Panc1 (cell line): ENCODE data around the gene TMPRSS2. TPM values are rescaled to one million over a fixed set of nuclear protein-coding genes. Genes with fewer than 3 reads are reported as not detected.

Source experiments
- ATAC-seq: fragments of 200-7000 bp; cut with Tn5 transposase; 2 replicates; pipeline ENCODE4 v1.9.1; 2020; ENCODE audit warnings: mild to moderate bottlenecking, moderate library complexity
- BruUV-seq: library from RNA; stranded (reverse); fragments of 400-500 nt; replicated peaks from 2 replicates; lab custom pipeline; 2021; lab: Mats Ljungman, UMichigan
- CTCF ChIA-PET: fragments of 300-600 bp; sonication (Branson Sonifier 250); formaldehyde crosslinking; loops from one replicate; lab custom pipeline; 2022; ENCODE audit warnings: antibody characterized with exemption; lab: Charles Lee
- POLR2A ChIA-PET: fragments of 300-600 bp; sonication (Branson Sonifier 250); formaldehyde crosslinking; loops from one replicate; lab custom pipeline; 2022; ENCODE audit warnings: antibody characterized with exemption; lab: Charles Lee
- DNase-seq: peaks from one replicate; pipeline ENCODE4 v3.0.0-alpha.2; 2010; ENCODE audit warnings: low read depth, low spot score
- H3K27ac ChIP-seq: 2 replicates; pipeline ENCODE4 v1.5.1; 2011; ENCODE audit warnings: mild to moderate bottlenecking, low read length, inconsistent platforms
- H3K27me3 ChIP-seq: fragments of 200-500 bp; sonication (Bioruptor generic); 2 replicates; pipeline ENCODE4 v1.6.0; 2014; ENCODE audit warnings: low read length, inconsistent platforms; ENCODE audit not compliant: control insufficient read depth, insufficient read depth
- H3K36me3 ChIP-seq: fragments of 200-500 bp; sonication (Bioruptor generic); 2 replicates; pipeline ENCODE4 v1.5.1; 2014; ENCODE audit warnings: inconsistent platforms, mild to moderate bottlenecking, low read length, moderate library complexity; ENCODE audit not compliant: control insufficient read depth, insufficient read depth
- H3K4me1 ChIP-seq: 2 replicates; pipeline ENCODE4 v1.5.1; 2011; ENCODE audit warnings: inconsistent platforms, mild to moderate bottlenecking, low read length, moderate library complexity; ENCODE audit not compliant: control insufficient read depth, insufficient read depth
- H3K4me3 ChIP-seq, 2 experiments: 2 replicates each; pipeline ENCODE4 v1.5.1; 2011 to 2012; ENCODE audit warnings: low read depth in 2 of 2, low read length in 2 of 2, mild to moderate bottlenecking in 2 of 2, inconsistent platforms in 1 of 2, moderate library complexity in 1 of 2
- H3K9me3 ChIP-seq: fragments of 200-500 bp; sonication (Bioruptor generic); 2 replicates; pipeline ENCODE4 v1.5.1; 2014; ENCODE audit warnings: low read depth, mild to moderate bottlenecking, inconsistent platforms, low read length, moderate library complexity; ENCODE audit not compliant: control insufficient read depth, insufficient read depth
- POLR2AphosphoS5 ChIP-seq: IDR thresholded peaks from 2 replicates; pipeline ENCODE4 v1.6.1; 2012; ENCODE audit warnings: mild to moderate bottlenecking, low read depth, low read length, moderate library complexity
- SIN3A ChIP-seq: IDR thresholded peaks from 2 replicates; pipeline ENCODE4 v1.6.1; 2012; ENCODE audit warnings: low read depth, mild to moderate bottlenecking, low read length, moderate library complexity, borderline replicate concordance; ENCODE audit not compliant: insufficient read depth
- TCF7L2 ChIP-seq: IDR thresholded peaks from 2 replicates; pipeline ENCODE4 v1.6.1; 2011; ENCODE audit warnings: mild to moderate bottlenecking, low read depth, low read length, inconsistent platforms
- in situ Hi-C: cut with HindIII; loops from 2 replicates; pipeline ENCODE4 v1.10.0; 2016; ENCODE audit warnings: low sequenced_read_pairs, low pct_unique_long_range_greater_than_20kb
- intact Hi-C: fragments of 100-400 bp; cut with micrococcal nuclease; formaldehyde crosslinking; loops from one replicate; pipeline ENCODE4 v1.10.0; 2022; ENCODE audit not compliant: unreplicated experiment
- total RNA-seq: library from RNA; stranded (reverse); gene quantifications from one replicate; pipeline ENCODE4 v1.2.1, GENCODE V29; 2021; ENCODE audit not compliant: unreplicated experiment
- TF ChIP-seq, protein P1 (sequence below), 2 experiments: IDR thresholded peaks; 2 replicates each; pipeline ENCODE4 v1.6.1; 2011 to 2012; ENCODE audit warnings: low read depth in 2 of 2, control low read depth in 1 of 2, low read length in 1 of 2, mild to moderate bottlenecking in 1 of 2, moderate library complexity in 1 of 2; ENCODE audit not compliant: insufficient read depth in 1 of 2
- TF ChIP-seq, protein P2 (sequence below): fragments of 450-650 bp; IDR thresholded peaks from 2 replicates; pipeline ENCODE4 v1.5.1; 2017; ENCODE audit warnings: mild to moderate bottlenecking

The TMPRSS2 gene
- total RNA-seq, 1 experiment from 2014 or later: 111 TPM

GRCh38 chr21:41497788-41498187 lies 10.2 kb downstream of the TMPRSS2 start:
- no peaks in the 10 kb centered on the region for H3K36me3 ChIP-seq
- no TSS peak for BruUV-seq
- in situ Hi-C loops: no loop called here
- no peaks in the 10 kb centered on the region for H3K27me3 ChIP-seq
- no peak overlapping the region for H3K4me3 ChIP-seq
- intact Hi-C loops: no loop called here
- TF ChIP-seq SIN3A (no peak), POLR2AphosphoS5 (no peak), TCF7L2 (no peak)
- TF ChIP-seq, protein P1, sequence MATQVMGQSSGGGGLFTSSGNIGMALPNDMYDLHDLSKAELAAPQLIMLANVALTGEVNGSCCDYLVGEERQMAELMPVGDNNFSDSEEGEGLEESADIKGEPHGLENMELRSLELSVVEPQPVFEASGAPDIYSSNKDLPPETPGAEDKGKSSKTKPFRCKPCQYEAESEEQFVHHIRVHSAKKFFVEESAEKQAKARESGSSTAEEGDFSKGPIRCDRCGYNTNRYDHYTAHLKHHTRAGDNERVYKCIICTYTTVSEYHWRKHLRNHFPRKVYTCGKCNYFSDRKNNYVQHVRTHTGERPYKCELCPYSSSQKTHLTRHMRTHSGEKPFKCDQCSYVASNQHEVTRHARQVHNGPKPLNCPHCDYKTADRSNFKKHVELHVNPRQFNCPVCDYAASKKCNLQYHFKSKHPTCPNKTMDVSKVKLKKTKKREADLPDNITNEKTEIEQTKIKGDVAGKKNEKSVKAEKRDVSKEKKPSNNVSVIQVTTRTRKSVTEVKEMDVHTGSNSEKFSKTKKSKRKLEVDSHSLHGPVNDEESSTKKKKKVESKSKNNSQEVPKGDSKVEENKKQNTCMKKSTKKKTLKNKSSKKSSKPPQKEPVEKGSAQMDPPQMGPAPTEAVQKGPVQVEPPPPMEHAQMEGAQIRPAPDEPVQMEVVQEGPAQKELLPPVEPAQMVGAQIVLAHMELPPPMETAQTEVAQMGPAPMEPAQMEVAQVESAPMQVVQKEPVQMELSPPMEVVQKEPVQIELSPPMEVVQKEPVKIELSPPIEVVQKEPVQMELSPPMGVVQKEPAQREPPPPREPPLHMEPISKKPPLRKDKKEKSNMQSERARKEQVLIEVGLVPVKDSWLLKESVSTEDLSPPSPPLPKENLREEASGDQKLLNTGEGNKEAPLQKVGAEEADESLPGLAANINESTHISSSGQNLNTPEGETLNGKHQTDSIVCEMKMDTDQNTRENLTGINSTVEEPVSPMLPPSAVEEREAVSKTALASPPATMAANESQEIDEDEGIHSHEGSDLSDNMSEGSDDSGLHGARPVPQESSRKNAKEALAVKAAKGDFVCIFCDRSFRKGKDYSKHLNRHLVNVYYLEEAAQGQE (IDR thresholded peaks at IDR 0.05; ENCODE audit: insufficient read depth in 1 of 2, low read depth in 2 of 2, low read length in 1 of 2): no peak
- TF ChIP-seq, protein P2, sequence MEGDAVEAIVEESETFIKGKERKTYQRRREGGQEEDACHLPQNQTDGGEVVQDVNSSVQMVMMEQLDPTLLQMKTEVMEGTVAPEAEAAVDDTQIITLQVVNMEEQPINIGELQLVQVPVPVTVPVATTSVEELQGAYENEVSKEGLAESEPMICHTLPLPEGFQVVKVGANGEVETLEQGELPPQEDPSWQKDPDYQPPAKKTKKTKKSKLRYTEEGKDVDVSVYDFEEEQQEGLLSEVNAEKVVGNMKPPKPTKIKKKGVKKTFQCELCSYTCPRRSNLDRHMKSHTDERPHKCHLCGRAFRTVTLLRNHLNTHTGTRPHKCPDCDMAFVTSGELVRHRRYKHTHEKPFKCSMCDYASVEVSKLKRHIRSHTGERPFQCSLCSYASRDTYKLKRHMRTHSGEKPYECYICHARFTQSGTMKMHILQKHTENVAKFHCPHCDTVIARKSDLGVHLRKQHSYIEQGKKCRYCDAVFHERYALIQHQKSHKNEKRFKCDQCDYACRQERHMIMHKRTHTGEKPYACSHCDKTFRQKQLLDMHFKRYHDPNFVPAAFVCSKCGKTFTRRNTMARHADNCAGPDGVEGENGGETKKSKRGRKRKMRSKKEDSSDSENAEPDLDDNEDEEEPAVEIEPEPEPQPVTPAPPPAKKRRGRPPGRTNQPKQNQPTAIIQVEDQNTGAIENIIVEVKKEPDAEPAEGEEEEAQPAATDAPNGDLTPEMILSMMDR: no peak
- no peak overlapping the region for H3K27ac ChIP-seq
- CTCF ChIA-PET: no interaction called here
- POLR2A ChIA-PET: no interaction called here
- H3K4me1 ChIP-seq: peaks cover 30% of the 10 kb centered on the region
- ATAC-seq (no peak), DNase-seq (no peak)
- no peaks in the 10 kb centered on the region for H3K9me3 ChIP-seq

DNA sequence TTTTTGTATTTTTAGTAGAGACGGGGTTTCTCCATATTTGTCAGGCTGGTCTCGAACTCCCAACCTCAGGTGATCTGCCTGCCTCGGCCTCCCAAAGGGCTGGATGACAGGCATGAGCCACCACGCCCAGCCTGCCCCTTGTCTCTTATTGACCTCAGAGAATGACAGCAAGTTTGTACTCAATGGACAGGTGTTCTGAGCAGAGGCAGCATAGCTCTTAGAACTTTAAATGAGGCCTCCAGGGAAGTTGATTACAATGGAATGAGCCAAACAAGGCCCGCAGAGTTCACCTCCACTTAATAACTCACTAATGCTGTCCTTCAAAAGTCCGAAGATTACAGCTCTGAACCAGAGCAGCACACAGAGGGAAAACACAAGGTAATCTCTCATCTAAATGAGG lies 10.9 kb downstream of the TMPRSS2 start:
- intact Hi-C loops (no loop called here), in situ Hi-C loops (no loop called here)
- peaks cover 28% of the 10 kb centered on the region for H3K4me1 ChIP-seq
- no peak overlapping the region for H3K4me3 ChIP-seq
- ChIA-PET POLR2A (no interaction called here), CTCF (no interaction called here)
- TF ChIP-seq, protein P2: no peak
- TF ChIP-seq SIN3A (no peak), POLR2AphosphoS5 (no peak), TCF7L2 (no peak)
- TF ChIP-seq, protein P1 (IDR thresholded peaks at IDR 0.05; ENCODE audit: insufficient read depth in 1 of 2, low read depth in 2 of 2, low read length in 1 of 2): no peak
- H3K36me3 ChIP-seq: no peaks in the 10 kb centered on the region
- DNase-seq: no peak
- H3K27ac ChIP-seq: no peak overlapping the region
- H3K27me3 ChIP-seq: no peaks in the 10 kb centered on the region
- BruUV-seq: no TSS peak
- no peaks in the 10 kb centered on the region for H3K9me3 ChIP-seq
- no peak for ATAC-seq
